ENCODE measurements around the gene PPFIA2.

DNA sequence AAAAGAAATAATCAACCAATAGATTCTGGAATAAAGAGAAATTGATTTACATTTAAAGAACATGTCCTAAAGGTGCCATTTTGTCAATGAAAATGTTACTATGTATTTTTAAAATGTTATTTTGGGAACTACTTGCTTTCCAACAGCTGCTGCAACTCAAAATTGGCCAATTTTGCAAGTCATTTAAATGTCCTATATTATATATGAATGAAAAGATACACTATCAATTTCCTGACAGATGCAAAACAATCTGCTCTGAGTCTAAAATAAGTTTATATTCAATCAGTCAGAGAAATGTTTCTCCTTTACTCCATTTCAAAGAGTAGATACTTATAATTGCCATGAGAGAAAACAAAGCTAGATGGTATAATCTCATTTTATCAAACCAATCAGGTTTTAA lies 434.1 kb downstream of the PPFIA2 start:
- TF ChIP-seq, protein P1, sequence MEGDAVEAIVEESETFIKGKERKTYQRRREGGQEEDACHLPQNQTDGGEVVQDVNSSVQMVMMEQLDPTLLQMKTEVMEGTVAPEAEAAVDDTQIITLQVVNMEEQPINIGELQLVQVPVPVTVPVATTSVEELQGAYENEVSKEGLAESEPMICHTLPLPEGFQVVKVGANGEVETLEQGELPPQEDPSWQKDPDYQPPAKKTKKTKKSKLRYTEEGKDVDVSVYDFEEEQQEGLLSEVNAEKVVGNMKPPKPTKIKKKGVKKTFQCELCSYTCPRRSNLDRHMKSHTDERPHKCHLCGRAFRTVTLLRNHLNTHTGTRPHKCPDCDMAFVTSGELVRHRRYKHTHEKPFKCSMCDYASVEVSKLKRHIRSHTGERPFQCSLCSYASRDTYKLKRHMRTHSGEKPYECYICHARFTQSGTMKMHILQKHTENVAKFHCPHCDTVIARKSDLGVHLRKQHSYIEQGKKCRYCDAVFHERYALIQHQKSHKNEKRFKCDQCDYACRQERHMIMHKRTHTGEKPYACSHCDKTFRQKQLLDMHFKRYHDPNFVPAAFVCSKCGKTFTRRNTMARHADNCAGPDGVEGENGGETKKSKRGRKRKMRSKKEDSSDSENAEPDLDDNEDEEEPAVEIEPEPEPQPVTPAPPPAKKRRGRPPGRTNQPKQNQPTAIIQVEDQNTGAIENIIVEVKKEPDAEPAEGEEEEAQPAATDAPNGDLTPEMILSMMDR (IDR thresholded peaks at IDR 0.05), result no peak
- TF ChIP-seq POLR2A (IDR thresholded peaks at IDR 0.05), result no peak
